Measurements from ENCODE around the gene NEU2. TPM values are rescaled to one million over a fixed set of nuclear protein-coding genes. Genes with fewer than 3 reads are reported as not detected.

Gene NEU2
- total RNA-seq (2012; rRNA removed) (not detected in 2 replicates), polyA plus RNA-seq (2012; rRNA removed) (not detected in 2 replicates), Bru-seq, nascent RNA (not detected), BruChase-seq, experiment 1, labeled RNA remaining after a 6-hour chase (not detected), BruChase-seq, experiment 2, labeled RNA remaining after a 2-hour chase (not detected)
- not detected in 2 replicates for polyA plus RNA-seq (2012; cell fraction: cytosol; rRNA removed)
- polyA plus RNA-seq (2012; cell fraction: nucleus; rRNA removed; ENCODE audit: low replicate concordance): not detected in 2 replicates
- long read RNA-seq: 0 reads

- dilution Hi-C loops (cut with HindIII; ENCODE audit: low sequenced_read_pairs, unreplicated experiment) (no loop called here), intact Hi-C loops (cut with micrococcal nuclease) (no loop called here), in situ Hi-C loops (cut with MboI; ENCODE audit: low sequenced_read_pairs) (no loop called here)
- ATAC-seq (ENCODE audit: low read depth): no peak
- 94% methylated on average over 7 of the region's 13 CpGs; no CpG with 5 or more reads in 1 of the 2 experiments for WGBS, 2 experiments (ENCODE audit: extremely low coverage in 2 of 2, insufficient read length in 1 of 2)
- H3K4me1 ChIP-seq (ENCODE audit: control insufficient read depth, insufficient read depth, low read length): no peaks in the 10 kb centered on the region
- no peak within 1 kb of the TSS for H3K23ac ChIP-seq (ENCODE audit: low read depth, low read length)
- H2BK5ac ChIP-seq (ENCODE audit: low read depth, low read length, poor library complexity, severe bottlenecking): no peak within 1 kb of the TSS
- no peaks in the 10 kb centered on the region for H3K79me1 ChIP-seq (ENCODE audit: low read depth in 1 of 2, low read length in 2 of 2)
- H3K14ac ChIP-seq (replicated peaks; ENCODE audit: low read depth, low read length): no peak within 1 kb of the TSS
- no peaks in the 10 kb centered on the region for H3K36me3 ChIP-seq (ENCODE audit: control insufficient read depth, insufficient read depth, low read length)
- H3K4ac ChIP-seq (ENCODE audit: low read depth, low read length): no peak within 1 kb of the TSS
- H2BK20ac ChIP-seq (ENCODE audit: low read depth, low read length): no peak within 1 kb of the TSS
- H3K4me2 ChIP-seq (ENCODE audit: low read depth, low read length): no peak within 1 kb of the TSS
- H3K4me3 ChIP-seq (ENCODE audit: insufficient read depth, low read depth, low read length): no peak within 1 kb of the TSS
- H4K20me1 ChIP-seq (ENCODE audit: insufficient read depth, low read length): no peaks in the 10 kb centered on the region
- no peak within 1 kb of the TSS for H2BK15ac ChIP-seq (ENCODE audit: low read depth, low read length)
- peaks cover 4% of the 10 kb centered on the region; the same call in 1 of the 2 replicates for H3K9me3 ChIP-seq (ENCODE audit: control insufficient read depth, insufficient read depth, low read length)
- peaks cover 3% of the 10 kb centered on the region for H3K27me3 ChIP-seq (ENCODE audit: control insufficient read depth, insufficient read depth, low read length)
- no peak within 1 kb of the TSS for H3K27ac ChIP-seq (ENCODE audit: insufficient read depth, low read length)
- H2AK5ac ChIP-seq (ENCODE audit: low read depth, low read length): no peak within 1 kb of the TSS
- H2AFZ ChIP-seq (replicated peaks; ENCODE audit: low read length, poor library complexity): peak within 1 kb of the TSS; percentile 13
- no peak for DNase-seq
- no peak within 1 kb of the TSS for H4K91ac ChIP-seq (ENCODE audit: insufficient read depth, low read depth, low read length)
- no TSS peak for BruUV-seq (replicated peaks)
- peaks cover 8% of the 10 kb centered on the region; the same call in 1 of the 2 replicates for H3K9me1 ChIP-seq (ENCODE audit: insufficient read depth, low read length)
- H3K56ac ChIP-seq (ENCODE audit: extremely low read depth, insufficient read depth, low read length): no peak within 1 kb of the TSS
- CTCF ChIA-PET: no interaction called here
- H4K8ac ChIP-seq (ENCODE audit: low read depth in 2 of 2, low read length in 2 of 2): no peak within 1 kb of the TSS
- H4K5ac ChIP-seq (ENCODE audit: low read depth, low read length): no peak within 1 kb of the TSS
- H3K9ac ChIP-seq (ENCODE audit: low read depth, low read length): no peak within 1 kb of the TSS
- POLR2A ChIA-PET (ENCODE audit: unreplicated experiment): no interaction called here
- H3K18ac ChIP-seq (ENCODE audit: low read depth, low read length): no peak within 1 kb of the TSS
- H2AK9ac ChIP-seq (replicated peaks; ENCODE audit: low read depth, low read length, poor library complexity): no peak within 1 kb of the TSS
- H2BK120ac ChIP-seq (ENCODE audit: low read depth, low read length): no peak within 1 kb of the TSS
- TF ChIP-seq USF2 (IDR thresholded peaks at IDR 0.05; ENCODE audit: low read depth, low read length) (no peak), MXI1 (IDR thresholded peaks at IDR 0.05; ENCODE audit: borderline replicate concordance, low read depth, low read length) (no peak), SMC3 (IDR thresholded peaks at IDR 0.05; ENCODE audit: low read depth, low read length) (no peak), FOS (IDR thresholded peaks at IDR 0.05; ENCODE audit: low read depth, low read length) (no peak), ELK1 (IDR thresholded peaks at IDR 0.05; ENCODE audit: borderline replicate concordance, low read depth, low read length) (no peak), CHD1 (IDR thresholded peaks at IDR 0.05; ENCODE audit: low read depth, low read length) (no peak), RAD21 (IDR thresholded peaks at IDR 0.05; ENCODE audit: low read length) (no peak), RFX5 (IDR thresholded peaks at IDR 0.05; ENCODE audit: low read depth, low read length) (no peak), MAFK (IDR thresholded peaks at IDR 0.05; ENCODE audit: low read depth, low read length) (no peak), CEBPB (IDR thresholded peaks at IDR 0.05; ENCODE audit: low read depth, low read length) (no peak), RCOR1 (IDR thresholded peaks at IDR 0.05; ENCODE audit: insufficient replicate concordance, low read length) (no peak), MAZ (IDR thresholded peaks at IDR 0.05; ENCODE audit: borderline replicate concordance, low read depth, low read length) (no peak), BHLHE40 (IDR thresholded peaks at IDR 0.05; ENCODE audit: low read depth, low read length) (no peak), CTCF (conservative IDR thresholded peaks at IDR 0.05; ENCODE audit: low read depth, low read length) (no peak)
Measured at GRCh38 chr2:233032551-233033320, at the start of gene NEU2. Gene NEU2 (plus strand): TSS chr2:233032672. CDS start chr2:233032672, 0 bp downstream.

All from IMR-90 (cell line).